ENCODE results near the gene ZCCHC2.

Gene ZCCHC2

DNA sequence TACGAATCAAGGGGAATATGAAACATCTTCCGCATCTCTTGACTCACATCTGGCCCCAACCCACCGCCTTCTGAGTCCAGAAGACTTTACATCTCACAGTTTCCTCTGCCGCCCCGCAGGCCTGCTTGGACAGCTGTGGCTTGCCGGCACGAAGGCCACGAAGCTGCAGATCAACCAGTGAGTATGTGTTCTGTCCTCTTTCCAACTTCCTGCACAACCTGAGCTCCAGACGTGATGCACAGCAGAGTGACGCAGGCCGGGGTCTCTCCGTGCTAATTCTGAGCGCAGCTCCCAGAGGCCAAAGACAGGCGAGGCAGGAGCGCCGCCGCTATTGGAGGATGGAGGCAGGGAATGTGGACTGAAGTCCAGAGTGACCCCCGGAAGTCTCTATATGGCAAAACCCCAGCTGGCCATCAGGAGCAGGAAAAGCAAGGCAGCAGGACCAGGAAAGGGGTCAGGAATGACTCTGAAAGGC, 93.5 kb downstream of the ZCCHC2 start:
- Histone ChIP-seq H3K4me1 (ENCODE audit: control insufficient read depth in 2 of 2, insufficient read depth in 1 of 2, low read depth in 1 of 2, low read length in 2 of 2) (peaks cover 10 to 12% of the 10 kb centered on the region in 2 donors), H4K91ac (ENCODE audit: low read depth, low read length, poor library complexity) (no peak overlapping the region), H3K18ac (ENCODE audit: low read length) (peak overlapping the region; percentile 76), H2BK5ac (ENCODE audit: low read length) (no peak overlapping the region), H3K36me3 (replicated peaks in 1 of 2; ENCODE audit: control insufficient read depth in 2 of 2, insufficient read depth in 2 of 2, low read length in 2 of 2) (no peaks in the 10 kb centered on the region), H3K4me2 (ENCODE audit: insufficient read depth, low read length, poor library complexity, severe bottlenecking) (no peak overlapping the region), H2BK12ac (ENCODE audit: low read length) (no peak overlapping the region), H3K14ac (ENCODE audit: low read length) (no peak overlapping the region), H3K27me3 (ENCODE audit: control insufficient read depth in 3 of 3, insufficient read depth in 3 of 3, low read depth in 1 of 3, low read length in 3 of 3) (peaks cover 0 to 10% (median 0%) of the 10 kb centered on the region in 3 experiments), H3K9ac (ENCODE audit: low read depth, low read length, poor library complexity) (peak overlapping the region; percentile 53), H2BK15ac (ENCODE audit: low read length) (no peak overlapping the region), H2BK120ac (ENCODE audit: low read depth, low read length) (no peak overlapping the region), H3K23ac (ENCODE audit: low read depth, low read length, poor library complexity) (no peak overlapping the region), H2AFZ (ENCODE audit: low read length) (no peak overlapping the region), H3K79me1 (ENCODE audit: low read depth, low read length) (no peaks in the 10 kb centered on the region), H3K27ac (replicated peaks; ENCODE audit: low read length) (no peak overlapping the region), H3K9me3 (replicated peaks in 1 of 2; ENCODE audit: control insufficient read depth in 2 of 2, insufficient read depth in 1 of 2, low read depth in 1 of 2, low read length in 2 of 2) (no peaks in the 10 kb centered on the region), H3K4me3 (ENCODE audit: low read length in 2 of 2) (no peak overlapping the region), H3K4ac (ENCODE audit: low read length) (no peak overlapping the region), H4K8ac (ENCODE audit: low read depth, low read length) (no peak overlapping the region), H2AK5ac (ENCODE audit: low read depth, low read length) (no peak overlapping the region)
- no CpG with 5 or more reads among the region's 18 CpGs for WGBS, 2 donors (ENCODE audit: extremely low coverage in 2 of 2, insufficient read length in 2 of 2, insufficient replicate concordance in 1 of 2)
- DNase-seq (ENCODE audit: low spot score), result no peak

DNA sequence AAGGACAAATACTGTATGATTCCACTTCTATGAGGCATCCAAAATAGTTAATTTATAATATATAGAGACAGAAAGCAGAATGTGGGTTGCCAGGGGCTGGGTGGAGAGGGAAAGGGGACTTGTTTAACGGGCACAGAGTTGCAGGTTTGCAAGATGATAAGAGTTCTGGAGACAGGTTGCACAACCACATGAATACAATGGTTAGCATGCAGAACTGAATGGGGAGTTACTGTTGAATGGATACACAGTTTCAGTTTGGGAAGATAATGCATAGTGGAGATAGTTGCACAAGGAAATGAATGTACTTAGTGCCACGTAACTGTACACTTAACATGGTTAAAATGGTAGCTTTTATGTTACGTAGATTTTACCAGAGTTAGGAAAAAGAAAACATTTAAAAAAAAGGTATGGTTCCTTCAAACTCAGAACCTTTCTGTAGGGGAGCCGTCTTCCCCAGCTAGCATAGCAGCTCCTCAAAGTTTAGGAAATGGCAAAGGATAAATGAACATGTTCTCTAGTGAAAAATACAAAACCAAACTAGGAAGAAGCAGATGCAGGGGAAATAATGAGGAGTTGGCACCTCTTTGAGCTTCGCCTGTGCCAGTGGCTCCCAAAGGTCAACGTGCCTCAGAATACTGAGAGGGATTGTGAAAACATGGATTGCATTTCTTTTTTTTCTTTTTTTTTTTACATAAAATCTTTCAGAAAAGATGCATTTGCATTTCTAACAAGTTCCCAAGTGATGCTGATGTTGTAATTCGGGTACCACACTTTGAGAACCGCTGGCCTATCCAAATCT, 95.2 kb downstream of the ZCCHC2 start:
- H4K91ac ChIP-seq (ENCODE audit: low read depth, low read length, poor library complexity), result no peak overlapping the region
- no peaks in the 10 kb centered on the region for H3K79me1 ChIP-seq (ENCODE audit: low read depth, low read length)
- WGBS, 2 donors (ENCODE audit: extremely low coverage in 2 of 2, insufficient read length in 2 of 2, insufficient replicate concordance in 1 of 2), result no CpG with 5 or more reads among the region's 8 CpGs
- no peak overlapping the region for H4K8ac ChIP-seq (ENCODE audit: low read depth, low read length)
- H2BK12ac ChIP-seq (ENCODE audit: low read length), result no peak overlapping the region
- H3K4me1 ChIP-seq (ENCODE audit: control insufficient read depth in 2 of 2, insufficient read depth in 1 of 2, low read depth in 1 of 2, low read length in 2 of 2), result no peaks in the 10 kb centered on the region
- H3K27ac ChIP-seq (replicated peaks; ENCODE audit: low read length), result no peak overlapping the region
- no peak overlapping the region for H2AFZ ChIP-seq (ENCODE audit: low read length)
- no peak overlapping the region for H3K14ac ChIP-seq (ENCODE audit: low read length)
- no peak overlapping the region for H2BK15ac ChIP-seq (ENCODE audit: low read length)
- no peak for DNase-seq (ENCODE audit: low spot score)
- H2BK5ac ChIP-seq (ENCODE audit: low read length), result no peak overlapping the region
- no peak overlapping the region for H2BK120ac ChIP-seq (ENCODE audit: low read depth, low read length)
- H3K9ac ChIP-seq (ENCODE audit: low read depth, low read length, poor library complexity), result no peak overlapping the region
- H3K4me3 ChIP-seq (ENCODE audit: low read length in 2 of 2), result no peak overlapping the region
- no peaks in the 10 kb centered on the region for H3K36me3 ChIP-seq (replicated peaks in 1 of 2; ENCODE audit: control insufficient read depth in 2 of 2, insufficient read depth in 2 of 2, low read length in 2 of 2)
- H3K4ac ChIP-seq (ENCODE audit: low read length), result no peak overlapping the region
- H2AK5ac ChIP-seq (ENCODE audit: low read depth, low read length), result no peak overlapping the region
- H3K18ac ChIP-seq (ENCODE audit: low read length), result no peak overlapping the region
- no peak overlapping the region for H3K4me2 ChIP-seq (ENCODE audit: insufficient read depth, low read length, poor library complexity, severe bottlenecking)
- H3K23ac ChIP-seq (ENCODE audit: low read depth, low read length, poor library complexity), result no peak overlapping the region
- peaks cover 0 to 2% of the 10 kb centered on the region in 2 donors for H3K9me3 ChIP-seq (replicated peaks in 1 of 2; ENCODE audit: control insufficient read depth in 2 of 2, insufficient read depth in 1 of 2, low read depth in 1 of 2, low read length in 2 of 2)
- no peaks in the 10 kb centered on the region for H3K27me3 ChIP-seq (ENCODE audit: control insufficient read depth in 3 of 3, insufficient read depth in 3 of 3, low read depth in 1 of 3, low read length in 3 of 3)

DNA sequence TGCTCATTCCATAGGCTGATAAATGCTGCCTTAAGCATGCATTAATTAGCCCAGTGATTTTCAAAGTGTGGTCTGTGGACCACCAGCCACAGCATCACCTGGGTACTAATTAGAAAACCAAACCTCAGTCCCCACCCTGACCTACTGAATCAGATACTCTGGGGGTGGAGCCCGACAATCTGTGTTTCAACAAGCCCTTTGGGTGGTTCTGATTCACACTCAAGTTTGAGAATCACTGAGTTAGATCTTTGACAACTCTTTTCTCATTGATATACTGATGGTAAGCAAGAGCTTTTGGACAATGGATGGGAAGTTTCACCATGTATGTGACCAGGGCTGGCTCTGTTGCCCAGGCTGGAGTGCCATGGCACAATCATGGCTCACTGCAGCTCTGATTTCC, 95.9 kb downstream of the ZCCHC2 start:
- Histone ChIP-seq H3K36me3 (replicated peaks in 1 of 2; ENCODE audit: control insufficient read depth in 2 of 2, insufficient read depth in 2 of 2, low read length in 2 of 2) (no peaks in the 10 kb centered on the region), H3K4me2 (ENCODE audit: insufficient read depth, low read length, poor library complexity, severe bottlenecking) (no peak overlapping the region), H2AK5ac (ENCODE audit: low read depth, low read length) (no peak overlapping the region), H4K91ac (ENCODE audit: low read depth, low read length, poor library complexity) (no peak overlapping the region), H2AFZ (ENCODE audit: low read length) (no peak overlapping the region), H3K18ac (ENCODE audit: low read length) (no peak overlapping the region), H3K27me3 (ENCODE audit: control insufficient read depth in 3 of 3, insufficient read depth in 3 of 3, low read depth in 1 of 3, low read length in 3 of 3) (no peaks in the 10 kb centered on the region), H4K8ac (ENCODE audit: low read depth, low read length) (no peak overlapping the region), H3K4me1 (ENCODE audit: control insufficient read depth in 2 of 2, insufficient read depth in 1 of 2, low read depth in 1 of 2, low read length in 2 of 2) (no peaks in the 10 kb centered on the region), H3K23ac (ENCODE audit: low read depth, low read length, poor library complexity) (no peak overlapping the region), H3K79me1 (ENCODE audit: low read depth, low read length) (no peaks in the 10 kb centered on the region), H3K27ac (replicated peaks; ENCODE audit: low read length) (no peak overlapping the region), H2BK15ac (ENCODE audit: low read length) (no peak overlapping the region), H3K9me3 (replicated peaks in 1 of 2; ENCODE audit: control insufficient read depth in 2 of 2, insufficient read depth in 1 of 2, low read depth in 1 of 2, low read length in 2 of 2) (peaks cover 0 to 4% of the 10 kb centered on the region in 2 donors), H3K4me3 (ENCODE audit: low read length in 2 of 2) (no peak overlapping the region), H2BK12ac (ENCODE audit: low read length) (no peak overlapping the region), H3K9ac (ENCODE audit: low read depth, low read length, poor library complexity) (no peak overlapping the region), H3K14ac (ENCODE audit: low read length) (no peak overlapping the region), H2BK120ac (ENCODE audit: low read depth, low read length) (no peak overlapping the region), H3K4ac (ENCODE audit: low read length) (no peak overlapping the region), H2BK5ac (ENCODE audit: low read length) (no peak overlapping the region)
- no CpG with 5 or more reads among the region's 1 CpG for WGBS, 2 donors (ENCODE audit: extremely low coverage in 2 of 2, insufficient read length in 2 of 2, insufficient replicate concordance in 1 of 2)
- no peak for DNase-seq (ENCODE audit: low spot score)

DNA sequence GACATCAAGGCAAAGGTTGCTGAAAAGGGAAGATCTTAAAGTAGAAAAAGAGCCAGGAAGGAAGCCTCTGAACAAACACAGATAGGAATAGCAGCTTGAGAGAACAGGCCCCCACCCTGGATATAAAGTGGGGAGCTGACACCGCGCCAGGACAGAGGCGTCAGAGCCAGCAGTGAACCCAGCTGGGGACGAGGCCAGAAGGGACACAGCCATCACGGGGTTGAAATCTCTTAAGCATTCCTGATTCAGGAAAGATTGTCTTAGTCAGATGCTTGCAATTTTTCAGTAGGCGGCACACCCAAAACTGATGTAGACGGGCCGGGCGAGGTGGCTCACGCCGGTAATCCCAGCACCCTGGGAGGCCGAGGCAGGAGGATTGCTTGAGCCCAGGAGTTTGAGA, 98.7 kb downstream of the ZCCHC2 start:
- no peak overlapping the region for H3K18ac ChIP-seq (ENCODE audit: low read length)
- no peak overlapping the region for H3K27ac ChIP-seq (replicated peaks; ENCODE audit: low read length)
- no peak overlapping the region for H3K23ac ChIP-seq (ENCODE audit: low read depth, low read length, poor library complexity)
- no peaks in the 10 kb centered on the region for H3K27me3 ChIP-seq (ENCODE audit: control insufficient read depth in 3 of 3, insufficient read depth in 3 of 3, low read depth in 1 of 3, low read length in 3 of 3)
- no peak overlapping the region for H4K91ac ChIP-seq (ENCODE audit: low read depth, low read length, poor library complexity)
- H3K4me2 ChIP-seq (ENCODE audit: insufficient read depth, low read length, poor library complexity, severe bottlenecking), result no peak overlapping the region
- H2AK5ac ChIP-seq (ENCODE audit: low read depth, low read length), result no peak overlapping the region
- H2BK120ac ChIP-seq (ENCODE audit: low read depth, low read length), result no peak overlapping the region
- no peak overlapping the region for H3K9ac ChIP-seq (ENCODE audit: low read depth, low read length, poor library complexity)
- H3K4me3 ChIP-seq (ENCODE audit: low read length in 2 of 2), result no peak overlapping the region
- H3K36me3 ChIP-seq (replicated peaks in 1 of 2; ENCODE audit: control insufficient read depth in 2 of 2, insufficient read depth in 2 of 2, low read length in 2 of 2), result no peaks in the 10 kb centered on the region
- peaks cover 0 to 3% of the 10 kb centered on the region in 2 donors for H3K4me1 ChIP-seq (ENCODE audit: control insufficient read depth in 2 of 2, insufficient read depth in 1 of 2, low read depth in 1 of 2, low read length in 2 of 2)
- no peak overlapping the region for H3K14ac ChIP-seq (ENCODE audit: low read length)
- no peak overlapping the region for H2AFZ ChIP-seq (ENCODE audit: low read length)
- no peak overlapping the region for H2BK5ac ChIP-seq (ENCODE audit: low read length)
- peaks cover 0 to 4% of the 10 kb centered on the region in 2 donors for H3K9me3 ChIP-seq (replicated peaks in 1 of 2; ENCODE audit: control insufficient read depth in 2 of 2, insufficient read depth in 1 of 2, low read depth in 1 of 2, low read length in 2 of 2)
- H3K4ac ChIP-seq (ENCODE audit: low read length), result no peak overlapping the region
- H2BK15ac ChIP-seq (ENCODE audit: low read length), result no peak overlapping the region
- WGBS, 2 donors (ENCODE audit: extremely low coverage in 2 of 2, insufficient read length in 2 of 2, insufficient replicate concordance in 1 of 2), result no CpG with 5 or more reads among the region's 12 CpGs
- no peaks in the 10 kb centered on the region for H3K79me1 ChIP-seq (ENCODE audit: low read depth, low read length)
- DNase-seq (ENCODE audit: low spot score), result no peak
- H4K8ac ChIP-seq (ENCODE audit: low read depth, low read length), result no peak overlapping the region
- H2BK12ac ChIP-seq (ENCODE audit: low read length), result no peak overlapping the region

Data from neuronal stem cell (in vitro differentiated cells).